ENCODE measurements around the gene RARRES1. TPM values are rescaled to one million over a fixed set of nuclear protein-coding genes. Genes with fewer than 3 reads are reported as not detected.

The RARRES1 gene
- total RNA-seq, 1 experiment from 2014 or later = not detected

GRCh38 chr3:158748237-158748828 is 16.1 kb upstream of the RARRES1 start:
- no TSS peak for BruUV-seq (replicated peaks)
- intact Hi-C loops (cut with micrococcal nuclease; ENCODE audit: unreplicated experiment) = no loop called here
- Histone ChIP-seq H3K36me3 (ENCODE audit: insufficient read depth, low read length, poor library complexity, severe bottlenecking) (no peaks in the 10 kb centered on the region), H3K9me3 (ENCODE audit: low read depth, low read length, poor library complexity, severe bottlenecking) (no peaks in the 10 kb centered on the region), H3K27ac (ENCODE audit: low read depth, low read length, poor library complexity, severe bottlenecking) (no peak overlapping the region), H3K27me3 (replicated peaks; ENCODE audit: insufficient read depth, low read depth, low read length, poor library complexity) (no peaks in the 10 kb centered on the region), H3K4me3 (ENCODE audit: low read depth, low read length, poor library complexity, severe bottlenecking) (no peak overlapping the region), H3K4me1 (ENCODE audit: insufficient read depth, low read length, poor library complexity, severe bottlenecking) (peaks cover 2% of the 10 kb centered on the region)
- TF ChIP-seq EZH2 (IDR thresholded peaks at IDR 0.05; ENCODE audit: borderline replicate concordance, low read depth, low read length, poor library complexity, severe bottlenecking) = no peak
- TF ChIP-seq CTCF (conservative IDR thresholded peaks at IDR 0.05; ENCODE audit: low read depth, low read length) = no peak
- ChIA-PET POLR2A (ENCODE audit: low non-redundant PET) (no interaction called here), CTCF (no interaction called here)
- DNase-seq (ENCODE audit: low spot score) = peak; percentile 32

DNA sequence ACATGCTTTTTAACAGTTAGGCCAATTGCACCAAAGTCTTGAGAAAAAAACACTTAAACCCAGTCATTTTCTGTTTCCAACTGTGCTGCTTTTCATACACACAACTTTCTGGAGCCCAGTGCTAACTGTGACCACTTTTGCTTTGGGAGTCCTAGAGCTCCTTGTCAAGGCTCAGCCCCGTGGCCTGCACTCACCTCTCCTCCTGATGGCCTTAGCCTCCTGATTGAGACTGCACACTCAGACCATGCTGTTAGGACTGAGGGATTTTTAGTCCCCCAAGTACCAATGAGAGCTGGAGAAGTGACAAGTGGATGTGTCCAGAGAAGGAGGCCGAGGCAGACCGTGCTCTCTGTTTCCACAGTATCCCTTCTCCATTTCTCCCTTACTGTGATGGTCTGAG is 15.2 kb upstream of the RARRES1 start:
- intact Hi-C loops (cut with micrococcal nuclease; ENCODE audit: unreplicated experiment) = no loop called here
- peaks cover 11% of the 10 kb centered on the region for H3K4me1 ChIP-seq (ENCODE audit: insufficient read depth, low read length, poor library complexity, severe bottlenecking)
- H3K36me3 ChIP-seq (ENCODE audit: insufficient read depth, low read length, poor library complexity, severe bottlenecking) = no peaks in the 10 kb centered on the region
- ChIA-PET CTCF (no interaction called here), POLR2A (ENCODE audit: low non-redundant PET) (no interaction called here)
- H3K9me3 ChIP-seq (ENCODE audit: low read depth, low read length, poor library complexity, severe bottlenecking) = no peaks in the 10 kb centered on the region
- DNase-seq (ENCODE audit: low spot score) = no peak
- H3K27ac ChIP-seq (ENCODE audit: low read depth, low read length, poor library complexity, severe bottlenecking) = no peak overlapping the region
- H3K27me3 ChIP-seq (replicated peaks; ENCODE audit: insufficient read depth, low read depth, low read length, poor library complexity) = no peaks in the 10 kb centered on the region
- no peak for TF ChIP-seq EZH2 (IDR thresholded peaks at IDR 0.05; ENCODE audit: borderline replicate concordance, low read depth, low read length, poor library complexity, severe bottlenecking)
- TF ChIP-seq CTCF (conservative IDR thresholded peaks at IDR 0.05; ENCODE audit: low read depth, low read length) = no peak
- H3K4me3 ChIP-seq (ENCODE audit: low read depth, low read length, poor library complexity, severe bottlenecking) = no peak overlapping the region
- no TSS peak for BruUV-seq (replicated peaks)

GRCh38 chr3:158745551-158745950 is 13.3 kb upstream of the RARRES1 start:
- CTCF ChIA-PET = no interaction called here
- no peak overlapping the region for H3K27ac ChIP-seq (ENCODE audit: low read depth, low read length, poor library complexity, severe bottlenecking)
- no peaks in the 10 kb centered on the region for H3K9me3 ChIP-seq (ENCODE audit: low read depth, low read length, poor library complexity, severe bottlenecking)
- H3K4me3 ChIP-seq (ENCODE audit: low read depth, low read length, poor library complexity, severe bottlenecking) = no peak overlapping the region
- TF ChIP-seq CTCF (conservative IDR thresholded peaks at IDR 0.05; ENCODE audit: low read depth, low read length) (no peak), EZH2 (IDR thresholded peaks at IDR 0.05; ENCODE audit: borderline replicate concordance, low read depth, low read length, poor library complexity, severe bottlenecking) (no peak)
- DNase-seq (ENCODE audit: low spot score) = no peak
- POLR2A ChIA-PET (ENCODE audit: low non-redundant PET) = no interaction called here
- peaks cover 14% of the 10 kb centered on the region for H3K4me1 ChIP-seq (ENCODE audit: insufficient read depth, low read length, poor library complexity, severe bottlenecking)
- intact Hi-C loops (cut with micrococcal nuclease; ENCODE audit: unreplicated experiment) = no loop called here
- no peaks in the 10 kb centered on the region for H3K36me3 ChIP-seq (ENCODE audit: insufficient read depth, low read length, poor library complexity, severe bottlenecking)
- no TSS peak for BruUV-seq (replicated peaks)
- H3K27me3 ChIP-seq (replicated peaks; ENCODE audit: insufficient read depth, low read depth, low read length, poor library complexity) = no peaks in the 10 kb centered on the region
